Measurements from ENCODE around the gene PCCA. TPM values are rescaled to one million over a fixed set of nuclear protein-coding genes. Genes with fewer than 3 reads are reported as not detected.
"Not testable (repeated sequence)": the region's sequence is repeated elsewhere in the genome, so short reads cannot be mapped to it uniquely, and the experiment has no call there.

PCCA gene
- total and polyA plus RNA-seq, 2 donors (not counting 1 experiment from before 2014, with no cell fraction given): 11.2 to 73.0 TPM

DNA sequence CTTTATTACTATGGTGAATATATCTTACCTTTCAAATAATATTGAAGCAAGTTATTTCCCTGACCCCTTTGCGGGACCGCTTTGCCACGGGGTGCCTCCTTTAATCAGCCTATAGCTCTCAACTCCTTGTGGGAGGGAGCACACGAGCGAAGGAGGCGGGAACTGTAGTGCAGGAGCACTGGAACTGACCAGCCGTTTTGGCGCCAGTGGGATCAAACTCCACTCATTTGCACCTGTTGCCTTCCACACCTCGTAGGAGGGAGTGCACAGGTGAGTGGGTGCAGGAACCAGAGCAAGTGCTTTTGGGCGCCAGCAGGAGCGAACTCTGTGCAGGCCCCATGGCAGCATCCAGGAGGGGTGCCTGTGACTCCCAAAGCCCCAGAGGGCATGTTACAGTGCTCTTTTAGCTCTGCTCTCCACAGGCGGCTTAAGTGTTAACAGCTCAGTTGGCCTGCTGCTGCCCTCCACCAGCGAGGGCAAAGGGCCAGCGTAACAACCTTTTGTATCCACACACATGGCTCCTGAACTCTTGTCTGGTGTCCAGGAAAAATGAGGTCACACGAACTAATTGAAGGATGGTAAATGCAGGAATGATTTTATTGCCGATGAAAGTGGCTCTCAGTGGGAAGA is 292.8 kb downstream of the PCCA start:
- Histone ChIP-seq H2AFZ (ENCODE audit: low read length) (no peak overlapping the region), H3K36me3 (ENCODE audit: control insufficient read depth, insufficient read depth, low read length) (no peaks in the 10 kb centered on the region), H3K4me2 (ENCODE audit: extremely low read depth, insufficient read depth, low read length) (no peak overlapping the region), H4K20me1 (ENCODE audit: control insufficient read depth, extremely low read depth, insufficient read depth, low read length) (no peaks in the 10 kb centered on the region), H3K27me3 (ENCODE audit: control insufficient read depth, insufficient read depth, low read length) (no peaks in the 10 kb centered on the region), H3K79me2 (ENCODE audit: control insufficient read depth, insufficient read depth, low read length) (no peaks in the 10 kb centered on the region), H3K27ac (ENCODE audit: insufficient read depth, low read length) (no peak overlapping the region), H3K9ac (ENCODE audit: insufficient read depth, low read length) (no peak overlapping the region), H3K9me3 (ENCODE audit: control insufficient read depth, insufficient read depth, low read depth, low read length) (no peaks in the 10 kb centered on the region), H3K4me1 (ENCODE audit: control insufficient read depth, extremely low read depth, insufficient read depth, low read length) (peaks cover 8% of the 10 kb centered on the region), H3K4me3 (replicated peaks in 1 of 4; ENCODE audit: control extremely low read depth in 1 of 4, insufficient read depth in 1 of 4, low read depth in 3 of 4, low read length in 4 of 4) (no peak overlapping the region)
- no peak for TF ChIP-seq EZH2 (IDR thresholded peaks at IDR 0.05; ENCODE audit: low read length, missing control alignments)
- TF ChIP-seq, protein P1, sequence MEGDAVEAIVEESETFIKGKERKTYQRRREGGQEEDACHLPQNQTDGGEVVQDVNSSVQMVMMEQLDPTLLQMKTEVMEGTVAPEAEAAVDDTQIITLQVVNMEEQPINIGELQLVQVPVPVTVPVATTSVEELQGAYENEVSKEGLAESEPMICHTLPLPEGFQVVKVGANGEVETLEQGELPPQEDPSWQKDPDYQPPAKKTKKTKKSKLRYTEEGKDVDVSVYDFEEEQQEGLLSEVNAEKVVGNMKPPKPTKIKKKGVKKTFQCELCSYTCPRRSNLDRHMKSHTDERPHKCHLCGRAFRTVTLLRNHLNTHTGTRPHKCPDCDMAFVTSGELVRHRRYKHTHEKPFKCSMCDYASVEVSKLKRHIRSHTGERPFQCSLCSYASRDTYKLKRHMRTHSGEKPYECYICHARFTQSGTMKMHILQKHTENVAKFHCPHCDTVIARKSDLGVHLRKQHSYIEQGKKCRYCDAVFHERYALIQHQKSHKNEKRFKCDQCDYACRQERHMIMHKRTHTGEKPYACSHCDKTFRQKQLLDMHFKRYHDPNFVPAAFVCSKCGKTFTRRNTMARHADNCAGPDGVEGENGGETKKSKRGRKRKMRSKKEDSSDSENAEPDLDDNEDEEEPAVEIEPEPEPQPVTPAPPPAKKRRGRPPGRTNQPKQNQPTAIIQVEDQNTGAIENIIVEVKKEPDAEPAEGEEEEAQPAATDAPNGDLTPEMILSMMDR (conservative IDR thresholded peaks at IDR 0.05 in 1 of 2, IDR thresholded peaks at IDR 0.05 in 1 of 2; ENCODE audit: low read depth in 1 of 2, low read length in 2 of 2): no peak
- DNase-seq (ENCODE audit: low read depth in 2 of 2): peak in 1 of 2 donors; percentile 20

- H3K4me1 ChIP-seq (ENCODE audit: control insufficient read depth, extremely low read depth, insufficient read depth, low read length): peaks cover 8% of the 10 kb centered on the region
- H3K4me3 ChIP-seq (replicated peaks in 1 of 4; ENCODE audit: control extremely low read depth in 1 of 4, insufficient read depth in 1 of 4, low read depth in 3 of 4, low read length in 4 of 4): no peak overlapping the region
- no peaks in the 10 kb centered on the region for H4K20me1 ChIP-seq (ENCODE audit: control insufficient read depth, extremely low read depth, insufficient read depth, low read length)
- no peak overlapping the region for H3K27ac ChIP-seq (ENCODE audit: insufficient read depth, low read length)
- H3K4me2 ChIP-seq (ENCODE audit: extremely low read depth, insufficient read depth, low read length): no peak overlapping the region
- no peak overlapping the region for H2AFZ ChIP-seq (ENCODE audit: low read length)
- no peaks in the 10 kb centered on the region for H3K9me3 ChIP-seq (ENCODE audit: control insufficient read depth, insufficient read depth, low read depth, low read length)
- no peak overlapping the region for H3K9ac ChIP-seq (ENCODE audit: insufficient read depth, low read length)
- H3K36me3 ChIP-seq (ENCODE audit: control insufficient read depth, insufficient read depth, low read length): no peaks in the 10 kb centered on the region
- H3K27me3 ChIP-seq (ENCODE audit: control insufficient read depth, insufficient read depth, low read length): no peaks in the 10 kb centered on the region
- TF ChIP-seq EZH2 (IDR thresholded peaks at IDR 0.05; ENCODE audit: low read length, missing control alignments): no peak
- TF ChIP-seq, protein P1 (conservative IDR thresholded peaks at IDR 0.05 in 1 of 2, IDR thresholded peaks at IDR 0.05 in 1 of 2; ENCODE audit: low read depth in 1 of 2, low read length in 2 of 2): no peak
- no peaks in the 10 kb centered on the region for H3K79me2 ChIP-seq (ENCODE audit: control insufficient read depth, insufficient read depth, low read length)
- peak; percentile 63 to 65 for DNase-seq (ENCODE audit: low read depth in 2 of 2)
Observed at GRCh38 chr13:100382785-100383184, 293.9 kb downstream of the PCCA start.

DNA sequence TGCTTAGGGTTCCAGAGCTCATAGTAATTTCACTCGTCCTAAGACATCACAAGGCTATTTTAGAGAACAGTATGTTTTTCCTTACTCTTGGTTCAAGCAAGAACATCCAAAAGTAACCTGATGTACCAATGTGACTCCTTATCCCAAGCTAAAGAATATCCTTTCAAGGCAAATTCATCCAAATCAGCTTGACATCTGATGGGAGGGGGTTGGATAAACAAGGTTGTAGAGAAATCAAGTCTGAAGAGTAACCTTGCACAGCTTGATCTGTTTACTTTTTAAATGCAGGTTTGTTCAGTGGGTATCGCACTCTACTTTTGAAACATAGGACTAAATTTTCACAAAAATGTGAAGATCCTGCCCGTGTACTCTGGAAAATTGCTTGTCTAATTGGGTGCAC is 298.5 kb downstream of the PCCA start:
- H3K4me1 ChIP-seq (ENCODE audit: control insufficient read depth, extremely low read depth, insufficient read depth, low read length): peaks cover 12% of the 10 kb centered on the region
- no peak overlapping the region for H3K27ac ChIP-seq (ENCODE audit: insufficient read depth, low read length)
- H3K36me3 ChIP-seq (ENCODE audit: control insufficient read depth, insufficient read depth, low read length): no peaks in the 10 kb centered on the region
- no peak overlapping the region for H3K9ac ChIP-seq (ENCODE audit: insufficient read depth, low read length)
- TF ChIP-seq EZH2 (IDR thresholded peaks at IDR 0.05; ENCODE audit: low read length, missing control alignments): no peak
- TF ChIP-seq, protein P1 (conservative IDR thresholded peaks at IDR 0.05 in 1 of 2, IDR thresholded peaks at IDR 0.05 in 1 of 2; ENCODE audit: low read depth in 1 of 2, low read length in 2 of 2): no peak
- H3K4me3 ChIP-seq (replicated peaks in 1 of 4; ENCODE audit: control extremely low read depth in 1 of 4, insufficient read depth in 1 of 4, low read depth in 3 of 4, low read length in 4 of 4): no peak overlapping the region
- H3K9me3 ChIP-seq (ENCODE audit: control insufficient read depth, insufficient read depth, low read depth, low read length): no peaks in the 10 kb centered on the region
- H3K4me2 ChIP-seq (ENCODE audit: extremely low read depth, insufficient read depth, low read length): no peak overlapping the region
- no peaks in the 10 kb centered on the region for H3K79me2 ChIP-seq (ENCODE audit: control insufficient read depth, insufficient read depth, low read length)
- H2AFZ ChIP-seq (ENCODE audit: low read length): no peak overlapping the region
- no peak for DNase-seq (ENCODE audit: low read depth in 2 of 2)
- no peaks in the 10 kb centered on the region for H4K20me1 ChIP-seq (ENCODE audit: control insufficient read depth, extremely low read depth, insufficient read depth, low read length)
- H3K27me3 ChIP-seq (ENCODE audit: control insufficient read depth, insufficient read depth, low read length): no peaks in the 10 kb centered on the region

- DNase-seq (ENCODE audit: low read depth in 2 of 2): not testable (repeated sequence)
Observed at GRCh38 chr13:100388150-100388549, 299.3 kb downstream of the PCCA start.

More at GRCh38 chr13:100388150-100388549, 299.3 kb downstream of the PCCA start:
- not testable (repeated sequence) for H3K27me3 ChIP-seq (ENCODE audit: control insufficient read depth, insufficient read depth, low read length); H3K9ac ChIP-seq (ENCODE audit: insufficient read depth, low read length); H3K79me2 ChIP-seq (ENCODE audit: control insufficient read depth, insufficient read depth, low read length); H3K4me1 ChIP-seq (ENCODE audit: control insufficient read depth, extremely low read depth, insufficient read depth, low read length); H3K4me3 ChIP-seq (replicated peaks in 1 of 4; ENCODE audit: control extremely low read depth in 1 of 4, insufficient read depth in 1 of 4, low read depth in 3 of 4, low read length in 4 of 4); H3K27ac ChIP-seq (ENCODE audit: insufficient read depth, low read length); H4K20me1 ChIP-seq (ENCODE audit: control insufficient read depth, extremely low read depth, insufficient read depth, low read length); H3K9me3 ChIP-seq (ENCODE audit: control insufficient read depth, insufficient read depth, low read depth, low read length); H2AFZ ChIP-seq (ENCODE audit: low read length); H3K4me2 ChIP-seq (ENCODE audit: extremely low read depth, insufficient read depth, low read length); H3K36me3 ChIP-seq (ENCODE audit: control insufficient read depth, insufficient read depth, low read length)
